Endometrial microvascular endothelial cells (primary cell): Measurements from ENCODE around the gene CCNQ. TPM values are rescaled to one million over a fixed set of nuclear protein-coding genes. Genes with fewer than 3 reads are reported as not detected.
"Not testable (repeated sequence)": the region's sequence is repeated elsewhere in the genome, so short reads cannot be mapped to it uniquely, and the experiment has no call there.

Source experiments
- in situ Hi-C: cut with HindIII; loops from 2 replicates; pipeline ENCODE4 v1.10.0; 2017; ENCODE audit warnings: low sequenced_read_pairs, low pct_unique_long_range_greater_than_20kb; ENCODE audit errors: inconsistent ontology term
- total RNA-seq: library from RNA; depleted of rRNA; stranded (reverse); fragments of >200 nt; gene quantifications from one replicate; pipeline ENCODE4 v1.2.3, GENCODE V29; 2015; ENCODE audit errors: inconsistent ontology term

CCNQ gene
- total RNA-seq, 1 donor from 2014 or later = 52.3 TPM

- in situ Hi-C loops = no loop called here
These were observed 26.5 kb upstream of the CCNQ start for GRCh38 chrX:153625271-153626024.

GRCh38 chrX:153624196-153625091 is 25.5 kb upstream of the CCNQ start:
- in situ Hi-C loops = no loop called here

GRCh38 chrX:153623310-153624029 is 24.5 kb upstream of the CCNQ start:
- in situ Hi-C loops = no loop called here

GRCh38 chrX:153622661-153623309 is 23.8 kb upstream of the CCNQ start:
- in situ Hi-C loops = no loop called here

- in situ Hi-C loops = no loop called here
These were observed 23.1 kb upstream of the CCNQ start for GRCh38 chrX:153621949-153622598.

GRCh38 chrX:153620576-153620975 is 21.6 kb upstream of the CCNQ start:
- in situ Hi-C loops = no loop called here

- in situ Hi-C loops = no loop called here
These were observed 15.9 kb upstream of the CCNQ start for GRCh38 chrX:153614818-153615217.

GRCh38 chrX:153612413-153612812 is 13.5 kb upstream of the CCNQ start:
- in situ Hi-C loops = no loop called here

- in situ Hi-C loops = no loop called here
These were observed 12.6 kb upstream of the CCNQ start for GRCh38 chrX:153611298-153612095.

GRCh38 chrX:153610836-153611213 is 11.9 kb upstream of the CCNQ start:
- in situ Hi-C loops = no loop called here

- in situ Hi-C loops = no loop called here
These were observed 11.2 kb upstream of the CCNQ start for GRCh38 chrX:153609917-153610835.

- in situ Hi-C loops = no loop called here
These were observed 9.9 kb upstream of the CCNQ start for GRCh38 chrX:153608806-153609205.

GRCh38 chrX:153608376-153608775 is 9.4 kb upstream of the CCNQ start:
- in situ Hi-C loops = no loop called here

- in situ Hi-C loops = no loop called here
These were observed 7.6 kb upstream of the CCNQ start for GRCh38 chrX:153606503-153606902.

- in situ Hi-C loops = not testable (repeated sequence)
These were observed 5.9 kb upstream of the CCNQ start for GRCh38 chrX:153604666-153605380.

- in situ Hi-C loops = no loop called here
These were observed 4.3 kb upstream of the CCNQ start for GRCh38 chrX:153603131-153603656.
